ENCODE measurements around the gene SH2B3. TPM values are rescaled to one million over a fixed set of nuclear protein-coding genes. Genes with fewer than 3 reads are reported as not detected.
"Not testable (repeated sequence)": the region's sequence is repeated elsewhere in the genome, so short reads cannot be mapped to it uniquely, and the experiment has no call there.

Gene SH2B3
- total RNA-seq, 1 donor from 2014 or later: 2.8 TPM

GRCh38 chr12:111488798-111489197 lies 83.1 kb downstream of the SH2B3 start:
- no peak overlapping the region for H3K4me2 ChIP-seq
- H3K27ac ChIP-seq: no peak overlapping the region
- no peaks in the 10 kb centered on the region for H3K9me3 Mint-ChIP-seq
- H4K20me1 ChIP-seq (ENCODE audit: low read depth): no peaks in the 10 kb centered on the region
- no peak overlapping the region for H3K9ac ChIP-seq
- H3K4me1 ChIP-seq: no peaks in the 10 kb centered on the region
- H3K4me1 Mint-ChIP-seq: no peaks in the 10 kb centered on the region
- H3K36me3 ChIP-seq: peaks cover 24% of the 10 kb centered on the region
- H3K4me3 Mint-ChIP-seq: no peak overlapping the region
- H3F3A ChIP-seq (ENCODE audit: low read depth): no peaks in the 10 kb centered on the region
- no peak overlapping the region for H3K27ac Mint-ChIP-seq
- no peak for DNase-seq (ENCODE audit: low spot score)
- TF ChIP-seq EZH2phosphoT487 (IDR thresholded peaks at IDR 0.05): no peak
- no peak for TF ChIP-seq EZH2 (IDR thresholded peaks at IDR 0.05)
- no peak for TF ChIP-seq CTCF (IDR thresholded peaks at IDR 0.05)
- no peaks in the 10 kb centered on the region for H3K9me3 ChIP-seq (ENCODE audit: low read depth)
- no peaks in the 10 kb centered on the region for H3K79me2 ChIP-seq (ENCODE audit: low read depth)
- H3K27me3 Mint-ChIP-seq (ENCODE audit: insufficient read depth, low read depth): peaks cover 2% of the 10 kb centered on the region
- H2AFZ ChIP-seq (replicated peaks): no peak overlapping the region
- H3K36me3 Mint-ChIP-seq: peaks cover 26% of the 10 kb centered on the region
- no peaks in the 10 kb centered on the region for H3K27me3 ChIP-seq
- no peak overlapping the region for H3K4me3 ChIP-seq

GRCh38 chr12:111492979-111493378 lies 87.3 kb downstream of the SH2B3 start:
- not testable (repeated sequence) for H3K4me3 ChIP-seq; DNase-seq (ENCODE audit: low spot score); H4K20me1 ChIP-seq (ENCODE audit: low read depth); H2AFZ ChIP-seq (replicated peaks); H3K79me2 ChIP-seq (ENCODE audit: low read depth); H3K9me3 ChIP-seq (ENCODE audit: low read depth); H3K4me1 Mint-ChIP-seq; H3F3A ChIP-seq (ENCODE audit: low read depth); H3K27ac Mint-ChIP-seq; H3K27me3 Mint-ChIP-seq (ENCODE audit: insufficient read depth, low read depth); H3K4me3 Mint-ChIP-seq; H3K4me2 ChIP-seq; H3K27ac ChIP-seq; H3K9ac ChIP-seq; H3K27me3 ChIP-seq; H3K4me1 ChIP-seq
- H3K36me3 ChIP-seq: peaks cover 10% of the 10 kb centered on the region
- Mint-ChIP-seq H3K36me3 (peaks cover 42% of the 10 kb centered on the region), H3K9me3 (peaks cover 11% of the 10 kb centered on the region)

- Histone ChIP-seq H3K4me2 (no peak overlapping the region), H3K27ac (no peak overlapping the region), H3F3A (ENCODE audit: low read depth) (no peaks in the 10 kb centered on the region), H3K9ac (no peak overlapping the region), H3K36me3 (peaks cover 13% of the 10 kb centered on the region), H4K20me1 (ENCODE audit: low read depth) (no peaks in the 10 kb centered on the region), H3K4me3 (no peak overlapping the region), H3K79me2 (ENCODE audit: low read depth) (no peaks in the 10 kb centered on the region), H2AFZ (replicated peaks) (no peak overlapping the region), H3K27me3 (no peaks in the 10 kb centered on the region), H3K9me3 (ENCODE audit: low read depth) (no peaks in the 10 kb centered on the region), H3K4me1 (no peaks in the 10 kb centered on the region)
- TF ChIP-seq EZH2 (IDR thresholded peaks at IDR 0.05) (no peak), EZH2phosphoT487 (IDR thresholded peaks at IDR 0.05) (no peak), CTCF (IDR thresholded peaks at IDR 0.05) (no peak)
- Mint-ChIP-seq H3K4me3 (no peak overlapping the region), H3K4me1 (no peaks in the 10 kb centered on the region), H3K27me3 (ENCODE audit: insufficient read depth, low read depth) (no peaks in the 10 kb centered on the region), H3K36me3 (peaks cover 51% of the 10 kb centered on the region), H3K27ac (no peak overlapping the region), H3K9me3 (peaks cover 12% of the 10 kb centered on the region)
- DNase-seq (ENCODE audit: low spot score): no peak
Measured at GRCh38 chr12:111494676-111495075, 89.0 kb downstream of the SH2B3 start.

Other genes with a start within 250 kb of the SH2B3 start
- 1.5 and 12.8 TPM in 2 replicates for gene PHETA1, start 36.8 kb upstream of the SH2B3 start, total RNA-seq (ENCODE audit: low replicate concordance)
- gene ATXN2, start 193.4 kb downstream of the SH2B3 start, total RNA-seq (ENCODE audit: low replicate concordance): 24.0 and 34.2 TPM in 2 replicates